Urinary bladder (tissue), 4 donors: ENCODE results near the gene SORBS1. TPM values are rescaled to one million over a fixed set of nuclear protein-coding genes. Genes with fewer than 3 reads are reported as not detected.

ENCODE experiments used
- DNase-seq: peaks from one replicate; pipeline ENCODE4 v3.0.0-alpha.2; 2015; ENCODE audit errors: extremely low spot score
- H3K27ac ChIP-seq: one replicate; pipeline ENCODE4 v1.5.1; 2013; ENCODE audit warnings: low read depth, mild to moderate bottlenecking, moderate library complexity
- H3K36me3 ChIP-seq: one replicate; pipeline ENCODE4 v1.6.1; 2013; ENCODE audit warnings: mild to moderate bottlenecking, moderate library complexity; ENCODE audit not compliant: insufficient read depth
- H3K4me1 ChIP-seq: one replicate; pipeline ENCODE4 v1.6.1; 2013; ENCODE audit warnings: mild to moderate bottlenecking, moderate library complexity; ENCODE audit not compliant: insufficient read depth
- H3K4me3 ChIP-seq: one replicate; pipeline ENCODE4 v1.5.1; 2013; ENCODE audit warnings: low read depth, low read length
- WGBS: extraction: QIAGEN DNeasy Blood & Tissue Kit; methylation state at CpG from one replicate; pipeline ENCODE4 v1.1.7; 2013; 5-methylcytosine and 5-hydroxymethylcytosine counted together
- polyA plus RNA-seq: library from polyadenylated mRNA; stranded (reverse); fragments of 200-250 nt; gene quantifications from one replicate; pipeline ENCODE4 v1.2.3, GENCODE V29; 2013
- total RNA-seq: library from RNA; depleted of rRNA; stranded (reverse); fragments of >200 nt; gene quantifications from one replicate; pipeline ENCODE4 v1.2.3, GENCODE V29; 2014
- donor health status: healthy with polysubstance abuse.
- donor health status: healthy.

The SORBS1 gene
- total and polyA plus RNA-seq, 2 donors = 297 to 697 TPM

DNA sequence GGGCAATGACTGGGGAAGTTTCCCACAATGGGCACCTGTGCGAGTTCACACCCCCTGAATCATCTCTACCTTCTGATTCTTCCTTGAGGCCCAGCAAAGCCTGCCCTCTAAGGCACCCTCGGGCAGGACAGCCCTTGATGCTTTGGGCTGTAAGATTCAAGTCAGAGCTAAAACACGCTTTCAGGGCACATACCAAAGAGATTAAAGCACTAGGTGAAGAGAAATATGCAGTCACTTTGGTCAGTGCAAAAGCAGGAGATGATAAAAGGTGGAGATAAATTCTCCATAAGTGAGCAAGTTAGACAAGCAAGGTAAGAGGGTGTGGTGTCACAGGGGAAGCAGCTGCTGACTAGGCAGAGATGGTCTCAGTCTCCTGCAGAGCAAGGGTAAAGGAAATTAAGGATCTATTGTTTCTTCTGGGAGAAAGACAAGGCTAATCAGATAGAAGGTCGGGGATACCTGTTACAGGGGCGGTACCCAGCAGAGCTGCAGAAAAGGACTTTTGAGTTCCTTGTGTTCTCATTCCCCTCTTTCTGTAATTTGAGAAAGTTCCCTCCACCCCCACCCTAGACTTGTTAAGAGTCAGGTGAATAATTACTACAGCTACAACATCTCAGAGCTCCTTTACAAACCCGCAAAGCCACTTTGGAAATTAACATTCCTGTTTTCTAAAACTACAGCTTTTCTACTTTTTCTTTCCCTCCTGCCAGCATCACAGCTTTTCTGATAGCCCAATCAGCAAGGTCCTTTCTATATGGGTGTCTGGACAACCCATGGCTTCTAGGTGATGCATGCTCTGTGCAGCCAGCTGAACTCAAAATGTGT lies 296.7 kb downstream of the SORBS1 start:
- no peak for DNase-seq
- H3K4me1 ChIP-seq = no peaks in the 10 kb centered on the region
- no peak overlapping the region for H3K4me3 ChIP-seq
- H3K36me3 ChIP-seq = no peaks in the 10 kb centered on the region
- WGBS = 75% methylated on average over 6 of the region's 6 CpGs
- peak overlapping the region; percentile 28 for H3K27ac ChIP-seq

DNA sequence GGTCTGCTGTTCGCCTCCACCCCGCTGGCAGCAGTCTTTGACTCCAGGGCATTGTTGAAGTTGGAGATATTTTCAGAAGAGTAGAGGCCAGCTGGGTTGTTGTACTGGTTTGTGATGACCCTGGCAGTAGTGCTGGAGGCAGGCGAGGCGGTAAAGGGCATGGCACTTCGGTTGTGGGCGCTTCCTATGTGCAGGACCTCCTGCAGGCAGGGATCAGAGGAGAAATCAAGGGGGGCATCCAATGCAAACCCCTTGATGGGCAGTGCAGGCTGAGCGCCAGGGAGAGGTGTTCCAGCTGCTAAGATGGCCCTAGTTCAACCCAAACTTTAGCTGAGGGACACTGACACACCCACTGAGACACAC lies 297.3 kb downstream of the SORBS1 start:
- 79% methylated on average over 7 of the region's 7 CpGs for WGBS
- no peak for DNase-seq
- Histone ChIP-seq H3K4me3 (no peak overlapping the region), H3K27ac (peak overlapping the region; percentile 55), H3K4me1 (no peaks in the 10 kb centered on the region), H3K36me3 (no peaks in the 10 kb centered on the region)

DNA sequence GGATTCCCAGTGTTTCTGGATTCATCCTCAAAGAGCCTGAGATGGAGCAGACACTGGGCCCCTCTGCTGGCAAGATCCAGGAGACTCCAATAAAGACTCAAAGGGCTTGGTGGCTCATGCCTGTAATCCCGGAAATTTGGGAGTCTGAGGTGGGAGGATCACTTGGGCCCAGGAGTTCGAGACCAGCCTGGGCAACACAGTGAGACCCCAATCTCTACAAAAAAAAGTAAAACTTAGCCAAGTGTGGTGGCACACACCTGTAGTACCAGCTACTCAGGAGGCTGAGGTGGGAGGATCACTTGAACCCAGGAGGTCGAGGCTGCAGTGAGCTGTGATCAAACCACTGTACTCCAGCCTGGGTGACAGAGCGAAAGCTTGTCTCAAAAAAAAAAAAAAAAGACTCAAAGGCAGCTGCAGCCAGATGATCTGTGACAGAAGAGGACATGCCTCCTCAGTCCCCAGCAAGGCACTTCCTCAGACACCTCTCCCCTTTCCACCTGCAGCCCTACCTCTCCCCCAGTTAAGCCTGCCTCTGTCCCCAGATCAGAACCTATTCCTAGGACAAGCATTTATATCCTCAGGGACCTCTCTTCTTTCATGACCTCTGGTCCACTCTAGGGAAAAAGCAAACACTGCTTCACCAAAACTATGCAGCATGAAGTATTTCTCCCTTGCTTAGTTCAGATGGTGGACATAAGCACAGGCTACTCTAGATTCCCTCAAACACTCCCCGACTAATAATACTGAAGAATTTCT lies 298.2 kb downstream of the SORBS1 start:
- WGBS = 71% methylated on average over 5 of the region's 5 CpGs
- no peak for DNase-seq
- Histone ChIP-seq H3K36me3 (no peaks in the 10 kb centered on the region), H3K4me3 (no peak overlapping the region), H3K4me1 (no peaks in the 10 kb centered on the region), H3K27ac (peak overlapping the region; percentile 27)

DNA sequence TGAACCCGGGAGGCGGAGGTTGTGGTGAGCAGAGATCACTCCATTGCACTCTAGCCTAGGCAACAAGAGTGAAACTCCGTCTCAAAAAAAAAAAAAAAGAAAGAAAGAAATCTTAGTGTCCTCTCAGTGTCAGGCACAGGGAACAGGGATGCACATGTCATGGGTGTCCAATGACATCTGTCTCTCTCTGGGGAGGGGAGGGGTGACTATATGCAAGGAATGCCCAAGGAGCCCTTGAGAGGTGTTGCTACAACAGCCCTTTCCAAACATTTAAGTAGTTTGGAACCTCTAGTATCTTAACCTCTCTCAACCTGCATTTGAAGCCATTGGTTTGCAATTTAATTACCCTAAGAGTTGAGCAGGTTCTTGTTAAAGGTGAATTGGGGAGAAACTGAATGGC lies 299.2 kb downstream of the SORBS1 start:
- H3K4me1 ChIP-seq = no peaks in the 10 kb centered on the region
- 96% methylated on average over 3 of the region's 3 CpGs for WGBS

More for the DNA sequence above, 299.2 kb downstream of the SORBS1 start:
- DNase-seq = no peak
- H3K4me3 ChIP-seq = no peak overlapping the region
- peaks cover 2% of the 10 kb centered on the region for H3K36me3 ChIP-seq
- H3K27ac ChIP-seq = no peak overlapping the region

Other genes starting within 250 kb of the SORBS1 start
- 82.7 TPM for gene ALDH18A1, start 95.3 kb upstream of the SORBS1 start, total RNA-seq
- gene ALDH18A1, start 95.3 kb upstream of the SORBS1 start, polyA plus RNA-seq = 17.5 TPM
- gene TCTN3, start 132.6 kb upstream of the SORBS1 start, total RNA-seq = 32.1 TPM
- 27.5 TPM for gene TCTN3, start 132.6 kb upstream of the SORBS1 start, polyA plus RNA-seq
- gene ENTPD1, start 194.8 kb upstream of the SORBS1 start, total RNA-seq = 85.3 TPM
- gene ENTPD1, start 194.8 kb upstream of the SORBS1 start, polyA plus RNA-seq = 53.8 TPM